ENCODE data around the gene SPDYC.
"Not testable (repeated sequence)": the region's sequence is repeated elsewhere in the genome, so short reads cannot be mapped to it uniquely, and the experiment has no call there.

SPDYC gene

GRCh38 chr11:65169164-65169641 lies 830 bp upstream of the SPDYC start:
- ATAC-seq: peak; percentile 30; the same call in 1 of the 3 replicates
- no peak for TF ChIP-seq ZFP3 (CRISPR knock-in tag; IDR thresholded peaks at IDR 0.05)
- no peak for TF ChIP-seq POU6F1 (CRISPR knock-in tag; IDR thresholded peaks at IDR 0.05; ENCODE audit: borderline replicate concordance, low read depth)
- TF ChIP-seq ZNF8 (CRISPR knock-in tag; IDR thresholded peaks at IDR 0.05): no peak
- no peak for TF ChIP-seq BACH2 (CRISPR knock-in tag; IDR thresholded peaks at IDR 0.05; ENCODE audit: borderline replicate concordance)

- ATAC-seq: no peak
- TF ChIP-seq SNAI2 (CRISPR knock-in tag; IDR thresholded peaks at IDR 0.05) (no peak), OSR1 (CRISPR knock-in tag; IDR thresholded peaks at IDR 0.05) (no peak), GLIS3 (CRISPR knock-in tag; IDR thresholded peaks at IDR 0.05) (no peak), BACH2 (CRISPR knock-in tag; IDR thresholded peaks at IDR 0.05; ENCODE audit: borderline replicate concordance) (no peak), ZC3H10 (CRISPR knock-in tag; IDR thresholded peaks at IDR 0.05) (no peak), ARNTL (CRISPR knock-in tag; IDR thresholded peaks at IDR 0.05; ENCODE audit: borderline replicate concordance, low read depth) (no peak), ZNF8 (CRISPR knock-in tag; IDR thresholded peaks at IDR 0.05) (no peak), ESRRG (CRISPR knock-in tag; IDR thresholded peaks at IDR 0.05) (no peak), ZNF565 (CRISPR knock-in tag; conservative IDR thresholded peaks at IDR 0.05; ENCODE audit: low read depth) (no peak)
Observed at GRCh38 chr11:65172600-65172999, 2.6 kb downstream of the SPDYC start.

GRCh38 chr11:65174571-65175010 lies 4.6 kb downstream of the SPDYC start:
- ATAC-seq: not testable (repeated sequence)

GRCh38 chr11:65180877-65181568 lies 11.0 kb downstream of the SPDYC start:
- TF ChIP-seq PATZ1 (CRISPR knock-in tag; IDR thresholded peaks at IDR 0.05; ENCODE audit: borderline replicate concordance) (peak; percentile 13; the same call in 1 of the 2 replicates), BACH2 (CRISPR knock-in tag; IDR thresholded peaks at IDR 0.05; ENCODE audit: borderline replicate concordance) (no peak)
- ATAC-seq: peak; percentile 80

- peak; percentile 74 for ATAC-seq
- no peak for TF ChIP-seq ARNTL (CRISPR knock-in tag; IDR thresholded peaks at IDR 0.05; ENCODE audit: borderline replicate concordance, low read depth)
Observed at GRCh38 chr11:65181569-65182257, 11.7 kb downstream of the SPDYC start, which contains the start of gene CAPN1. CAPN1 (plus strand) TSS chr11:65181928; CDS start chr11:65182702, 774 bp downstream.

- ATAC-seq: peak; percentile 46
- TF ChIP-seq ZFP3 (CRISPR knock-in tag; IDR thresholded peaks at IDR 0.05): no peak
- no peak for TF ChIP-seq OSR1 (CRISPR knock-in tag; IDR thresholded peaks at IDR 0.05)
- no peak for TF ChIP-seq PATZ1 (CRISPR knock-in tag; IDR thresholded peaks at IDR 0.05; ENCODE audit: borderline replicate concordance)
- TF ChIP-seq SNAI2 (CRISPR knock-in tag; IDR thresholded peaks at IDR 0.05): no peak
- no peak for TF ChIP-seq TOX (CRISPR knock-in tag; IDR thresholded peaks at IDR 0.05; ENCODE audit: borderline replicate concordance)
- TF ChIP-seq PPARA (CRISPR knock-in tag; IDR thresholded peaks at IDR 0.05; ENCODE audit: borderline replicate concordance): no peak
- TF ChIP-seq BACH2 (CRISPR knock-in tag; IDR thresholded peaks at IDR 0.05; ENCODE audit: borderline replicate concordance): no peak
- TF ChIP-seq ZNF565 (CRISPR knock-in tag; conservative IDR thresholded peaks at IDR 0.05; ENCODE audit: low read depth): no peak
- no peak for TF ChIP-seq CSRNP3 (CRISPR knock-in tag; IDR thresholded peaks at IDR 0.05)
- no peak for TF ChIP-seq CREB5 (CRISPR knock-in tag; IDR thresholded peaks at IDR 0.05; ENCODE audit: low read depth)
- TF ChIP-seq ZFP30 (CRISPR knock-in tag; IDR thresholded peaks at IDR 0.05): no peak
- no peak for TF ChIP-seq ZNF8 (CRISPR knock-in tag; IDR thresholded peaks at IDR 0.05)
- no peak for TF ChIP-seq CSDC2 (CRISPR knock-in tag; IDR thresholded peaks at IDR 0.05)
Observed at GRCh38 chr11:65182258-65183170, 12.5 kb downstream of the SPDYC start.
